ENCODE results near the gene FAM20A. TPM values are rescaled to one million over a fixed set of nuclear protein-coding genes. Genes with fewer than 3 reads are reported as not detected.

Gene FAM20A
- total and polyA plus RNA-seq, 2 donors (not counting 1 experiment from before 2014, with no cell fraction given): 0.96 to 14.9 TPM

GRCh38 chr17:68567581-68567980 is 33.6 kb downstream of the FAM20A start:
- Histone ChIP-seq H3K9me3 (ENCODE audit: control insufficient read depth, insufficient read depth, low read depth, low read length) (no peaks in the 10 kb centered on the region), H3K79me2 (ENCODE audit: control insufficient read depth, insufficient read depth, low read length) (no peaks in the 10 kb centered on the region), H2AFZ (ENCODE audit: low read length) (no peak overlapping the region), H3K27me3 (ENCODE audit: control insufficient read depth, insufficient read depth, low read length) (no peaks in the 10 kb centered on the region), H3K36me3 (ENCODE audit: control insufficient read depth, insufficient read depth, low read length) (no peaks in the 10 kb centered on the region), H4K20me1 (ENCODE audit: control insufficient read depth, extremely low read depth, insufficient read depth, low read length) (no peaks in the 10 kb centered on the region), H3K4me1 (ENCODE audit: control insufficient read depth, extremely low read depth, insufficient read depth, low read length) (no peaks in the 10 kb centered on the region), H3K4me2 (ENCODE audit: extremely low read depth, insufficient read depth, low read length) (no peak overlapping the region), H3K9ac (ENCODE audit: insufficient read depth, low read length) (no peak overlapping the region), H3K27ac (ENCODE audit: insufficient read depth, low read length) (no peak overlapping the region), H3K4me3 (replicated peaks in 1 of 4; ENCODE audit: control extremely low read depth in 1 of 4, insufficient read depth in 1 of 4, low read depth in 3 of 4, low read length in 4 of 4) (no peak overlapping the region)
- no peak for TF ChIP-seq EZH2 (IDR thresholded peaks at IDR 0.05; ENCODE audit: low read length, missing control alignments)
- TF ChIP-seq, protein P1, sequence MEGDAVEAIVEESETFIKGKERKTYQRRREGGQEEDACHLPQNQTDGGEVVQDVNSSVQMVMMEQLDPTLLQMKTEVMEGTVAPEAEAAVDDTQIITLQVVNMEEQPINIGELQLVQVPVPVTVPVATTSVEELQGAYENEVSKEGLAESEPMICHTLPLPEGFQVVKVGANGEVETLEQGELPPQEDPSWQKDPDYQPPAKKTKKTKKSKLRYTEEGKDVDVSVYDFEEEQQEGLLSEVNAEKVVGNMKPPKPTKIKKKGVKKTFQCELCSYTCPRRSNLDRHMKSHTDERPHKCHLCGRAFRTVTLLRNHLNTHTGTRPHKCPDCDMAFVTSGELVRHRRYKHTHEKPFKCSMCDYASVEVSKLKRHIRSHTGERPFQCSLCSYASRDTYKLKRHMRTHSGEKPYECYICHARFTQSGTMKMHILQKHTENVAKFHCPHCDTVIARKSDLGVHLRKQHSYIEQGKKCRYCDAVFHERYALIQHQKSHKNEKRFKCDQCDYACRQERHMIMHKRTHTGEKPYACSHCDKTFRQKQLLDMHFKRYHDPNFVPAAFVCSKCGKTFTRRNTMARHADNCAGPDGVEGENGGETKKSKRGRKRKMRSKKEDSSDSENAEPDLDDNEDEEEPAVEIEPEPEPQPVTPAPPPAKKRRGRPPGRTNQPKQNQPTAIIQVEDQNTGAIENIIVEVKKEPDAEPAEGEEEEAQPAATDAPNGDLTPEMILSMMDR (conservative IDR thresholded peaks at IDR 0.05 in 1 of 2, IDR thresholded peaks at IDR 0.05 in 1 of 2; ENCODE audit: low read depth in 1 of 2, low read length in 2 of 2): no peak
- no peak for DNase-seq (ENCODE audit: low read depth in 2 of 2)

DNA sequence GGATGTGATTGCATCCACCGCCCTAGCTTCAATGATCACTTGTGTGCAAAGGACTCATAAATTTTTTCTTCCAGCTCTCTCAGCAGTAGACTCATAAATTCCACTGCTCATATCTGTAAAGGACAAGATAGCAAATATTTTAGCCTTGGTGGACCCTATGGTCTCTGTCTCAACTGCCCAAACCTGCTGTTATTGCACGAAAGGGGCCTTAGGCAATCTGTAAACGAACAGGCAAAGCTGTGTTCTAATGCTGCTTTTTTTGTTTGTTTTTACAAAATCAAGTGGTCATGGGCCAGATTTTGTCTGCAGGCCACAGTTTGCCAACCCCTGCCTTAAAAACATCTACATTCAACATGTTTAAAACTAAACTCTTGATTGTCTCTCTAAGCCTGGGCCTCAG is 34.1 kb downstream of the FAM20A start:
- Histone ChIP-seq H3K27ac (ENCODE audit: insufficient read depth, low read length) (no peak overlapping the region), H2AFZ (ENCODE audit: low read length) (no peak overlapping the region), H3K4me2 (ENCODE audit: extremely low read depth, insufficient read depth, low read length) (no peak overlapping the region), H4K20me1 (ENCODE audit: control insufficient read depth, extremely low read depth, insufficient read depth, low read length) (no peaks in the 10 kb centered on the region), H3K4me1 (ENCODE audit: control insufficient read depth, extremely low read depth, insufficient read depth, low read length) (no peaks in the 10 kb centered on the region), H3K36me3 (ENCODE audit: control insufficient read depth, insufficient read depth, low read length) (no peaks in the 10 kb centered on the region), H3K9ac (ENCODE audit: insufficient read depth, low read length) (no peak overlapping the region), H3K79me2 (ENCODE audit: control insufficient read depth, insufficient read depth, low read length) (no peaks in the 10 kb centered on the region), H3K9me3 (ENCODE audit: control insufficient read depth, insufficient read depth, low read depth, low read length) (no peaks in the 10 kb centered on the region), H3K27me3 (ENCODE audit: control insufficient read depth, insufficient read depth, low read length) (no peaks in the 10 kb centered on the region), H3K4me3 (replicated peaks in 1 of 4; ENCODE audit: control extremely low read depth in 1 of 4, insufficient read depth in 1 of 4, low read depth in 3 of 4, low read length in 4 of 4) (no peak overlapping the region)
- DNase-seq (ENCODE audit: low read depth in 2 of 2): no peak
- TF ChIP-seq EZH2 (IDR thresholded peaks at IDR 0.05; ENCODE audit: low read length, missing control alignments): no peak
- TF ChIP-seq, protein P1 (conservative IDR thresholded peaks at IDR 0.05 in 1 of 2, IDR thresholded peaks at IDR 0.05 in 1 of 2; ENCODE audit: low read depth in 1 of 2, low read length in 2 of 2): no peak

DNA sequence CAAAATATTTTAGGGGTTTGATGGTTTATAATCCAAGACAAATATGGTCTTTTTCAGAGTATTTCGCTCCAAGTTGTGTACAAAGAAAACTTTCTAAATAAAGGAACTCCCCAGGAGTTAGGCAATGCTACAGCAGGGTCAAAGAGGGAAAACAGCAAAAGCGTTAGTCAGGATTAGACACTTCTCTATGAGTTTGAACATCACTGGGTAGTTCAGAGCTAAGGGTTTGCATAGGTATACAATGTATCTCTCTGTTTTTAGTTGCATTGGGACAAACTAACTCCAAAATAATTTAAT is 34.8 kb downstream of the FAM20A start:
- Histone ChIP-seq H2AFZ (ENCODE audit: low read length) (no peak overlapping the region), H3K27ac (ENCODE audit: insufficient read depth, low read length) (no peak overlapping the region), H3K4me3 (replicated peaks in 1 of 4; ENCODE audit: control extremely low read depth in 1 of 4, insufficient read depth in 1 of 4, low read depth in 3 of 4, low read length in 4 of 4) (no peak overlapping the region), H3K9ac (ENCODE audit: insufficient read depth, low read length) (no peak overlapping the region), H3K4me2 (ENCODE audit: extremely low read depth, insufficient read depth, low read length) (no peak overlapping the region), H3K4me1 (ENCODE audit: control insufficient read depth, extremely low read depth, insufficient read depth, low read length) (no peaks in the 10 kb centered on the region), H3K79me2 (ENCODE audit: control insufficient read depth, insufficient read depth, low read length) (no peaks in the 10 kb centered on the region), H3K27me3 (ENCODE audit: control insufficient read depth, insufficient read depth, low read length) (no peaks in the 10 kb centered on the region), H4K20me1 (ENCODE audit: control insufficient read depth, extremely low read depth, insufficient read depth, low read length) (no peaks in the 10 kb centered on the region), H3K9me3 (ENCODE audit: control insufficient read depth, insufficient read depth, low read depth, low read length) (no peaks in the 10 kb centered on the region), H3K36me3 (ENCODE audit: control insufficient read depth, insufficient read depth, low read length) (no peaks in the 10 kb centered on the region)
- peak in 1 of 2 donors; percentile 45 for DNase-seq (ENCODE audit: low read depth in 2 of 2)
- no peak for TF ChIP-seq EZH2 (IDR thresholded peaks at IDR 0.05; ENCODE audit: low read length, missing control alignments)
- TF ChIP-seq, protein P1 (conservative IDR thresholded peaks at IDR 0.05 in 1 of 2, IDR thresholded peaks at IDR 0.05 in 1 of 2; ENCODE audit: low read depth in 1 of 2, low read length in 2 of 2): no peak

All from fibroblast of lung (primary cell).